Measurements from ENCODE around the gene RHOBTB3. TPM values are rescaled to one million over a fixed set of nuclear protein-coding genes. Genes with fewer than 3 reads are reported as not detected.

RHOBTB3 gene
- total RNA-seq, 4 donors from 2014 or later, result 16.7 to 39.4 (median 28.2) TPM

GRCh38 chr5:95730011-95730700, 980 bp upstream of the RHOBTB3 start:
- DNase-seq (ENCODE audit: low spot score in 2 of 2), result no peak
- WGBS, 2 donors, result 35 to 46% methylated on average over 11 of the region's 11 CpGs
- TF ChIP-seq, protein P1, sequence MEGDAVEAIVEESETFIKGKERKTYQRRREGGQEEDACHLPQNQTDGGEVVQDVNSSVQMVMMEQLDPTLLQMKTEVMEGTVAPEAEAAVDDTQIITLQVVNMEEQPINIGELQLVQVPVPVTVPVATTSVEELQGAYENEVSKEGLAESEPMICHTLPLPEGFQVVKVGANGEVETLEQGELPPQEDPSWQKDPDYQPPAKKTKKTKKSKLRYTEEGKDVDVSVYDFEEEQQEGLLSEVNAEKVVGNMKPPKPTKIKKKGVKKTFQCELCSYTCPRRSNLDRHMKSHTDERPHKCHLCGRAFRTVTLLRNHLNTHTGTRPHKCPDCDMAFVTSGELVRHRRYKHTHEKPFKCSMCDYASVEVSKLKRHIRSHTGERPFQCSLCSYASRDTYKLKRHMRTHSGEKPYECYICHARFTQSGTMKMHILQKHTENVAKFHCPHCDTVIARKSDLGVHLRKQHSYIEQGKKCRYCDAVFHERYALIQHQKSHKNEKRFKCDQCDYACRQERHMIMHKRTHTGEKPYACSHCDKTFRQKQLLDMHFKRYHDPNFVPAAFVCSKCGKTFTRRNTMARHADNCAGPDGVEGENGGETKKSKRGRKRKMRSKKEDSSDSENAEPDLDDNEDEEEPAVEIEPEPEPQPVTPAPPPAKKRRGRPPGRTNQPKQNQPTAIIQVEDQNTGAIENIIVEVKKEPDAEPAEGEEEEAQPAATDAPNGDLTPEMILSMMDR (IDR thresholded peaks at IDR 0.05), result no peak
- TF ChIP-seq POLR2A (IDR thresholded peaks at IDR 0.05), result no peak

GRCh38 chr5:95731571-95732554, 727 bp downstream of the RHOBTB3 start:
- peak; percentile 40 to 90 for DNase-seq (ENCODE audit: low spot score in 2 of 2)
- intact Hi-C loops (cut with DNase I; ENCODE audit: low total_unique reads), result no loop called here

More at GRCh38 chr5:95730011-95730700, 980 bp upstream of the RHOBTB3 start:
- intact Hi-C loops (cut with DNase I; ENCODE audit: low total_unique reads), result no loop called here
- no peak overlapping the region for H3K4me3 ChIP-seq (ENCODE audit: low read depth, poor library complexity, severe bottlenecking)

GRCh38 chr5:95733107-95733665, 2.0 kb downstream of the RHOBTB3 start:
- WGBS, 2 donors, result 65 to 76% methylated on average over 9 of the region's 9 CpGs
- no peak for TF ChIP-seq POLR2A (IDR thresholded peaks at IDR 0.05)
- no peak overlapping the region for H3K4me3 ChIP-seq (ENCODE audit: low read depth, poor library complexity, severe bottlenecking)
- no peak for DNase-seq (ENCODE audit: low spot score in 2 of 2)
- intact Hi-C loops (cut with DNase I; ENCODE audit: low total_unique reads), result no loop called here

More at GRCh38 chr5:95731571-95732554, 727 bp downstream of the RHOBTB3 start:
- H3K4me3 ChIP-seq (ENCODE audit: low read depth, poor library complexity, severe bottlenecking), result peak overlapping the region; percentile 88
- WGBS, 2 donors, result 4 to 6% methylated on average over 37 to 52 of the region's 64 CpGs
- TF ChIP-seq, protein P1 (IDR thresholded peaks at IDR 0.05), result no peak
- TF ChIP-seq POLR2A (IDR thresholded peaks at IDR 0.05), result no peak

DNA sequence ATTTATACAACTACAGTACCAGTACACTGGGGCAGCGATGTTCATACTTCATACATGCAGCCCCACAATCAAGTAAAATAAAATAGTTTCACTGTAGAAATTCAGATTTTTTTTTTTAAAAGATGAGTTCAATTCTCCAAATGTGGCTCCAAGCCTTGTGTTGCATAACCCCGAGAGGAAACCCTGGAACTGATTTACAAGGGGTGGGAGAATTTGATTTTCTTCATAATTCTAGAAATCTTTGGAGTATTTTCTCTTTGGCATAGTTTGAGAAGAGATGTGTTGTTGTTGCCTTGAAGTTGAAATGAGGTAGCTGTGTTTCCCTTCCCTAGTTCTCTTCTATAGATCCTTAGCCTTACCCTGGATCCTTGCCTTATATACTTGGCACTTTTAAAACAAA, 3.1 kb downstream of the RHOBTB3 start:
- H3K4me3 ChIP-seq (ENCODE audit: low read depth, poor library complexity, severe bottlenecking), result no peak overlapping the region
- 34 to 57% methylated on average over 2 of the region's 2 CpGs for WGBS, 2 donors
- intact Hi-C loops (cut with DNase I; ENCODE audit: low total_unique reads), result no loop called here
- TF ChIP-seq, protein P1 (IDR thresholded peaks at IDR 0.05), result no peak
- TF ChIP-seq POLR2A (IDR thresholded peaks at IDR 0.05), result no peak
- DNase-seq (ENCODE audit: low spot score in 2 of 2), result no peak

GRCh38 chr5:95734906-95735305, 3.8 kb downstream of the RHOBTB3 start:
- no peak overlapping the region for H3K4me3 ChIP-seq (ENCODE audit: low read depth, poor library complexity, severe bottlenecking)
- intact Hi-C loops (cut with DNase I; ENCODE audit: low total_unique reads), result no loop called here
- 39 to 57% methylated on average over 2 of the region's 2 CpGs for WGBS, 2 donors
- TF ChIP-seq POLR2A (IDR thresholded peaks at IDR 0.05), result no peak
- TF ChIP-seq, protein P1 (IDR thresholded peaks at IDR 0.05), result no peak
- no peak for DNase-seq (ENCODE audit: low spot score in 2 of 2)

DNA sequence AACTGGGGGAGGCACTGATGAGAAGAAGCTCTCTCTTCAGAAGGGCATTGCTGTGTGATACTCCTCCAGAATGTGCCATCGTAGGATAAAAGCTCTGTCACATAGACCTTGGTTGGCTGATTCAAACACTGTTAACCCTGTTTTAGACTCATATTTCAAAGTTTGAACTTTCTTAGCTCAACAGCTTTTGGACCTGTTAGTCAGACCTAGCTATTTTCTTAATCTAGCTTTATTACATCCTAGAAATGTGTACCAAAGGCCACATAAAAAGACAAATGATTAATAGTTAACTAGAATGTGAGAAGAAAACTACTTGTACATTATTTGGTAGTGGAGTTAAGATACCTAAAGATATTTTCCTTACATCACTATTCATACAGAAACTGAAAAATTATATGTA, 4.3 kb downstream of the RHOBTB3 start:
- whole genome bisulfite sequencing, 2 donors, result 42 to 60% methylated on average over 1 of the region's 1 CpG
- no peak for DNase-seq (ENCODE audit: low spot score in 2 of 2)
- TF ChIP-seq POLR2A (IDR thresholded peaks at IDR 0.05), result no peak
- TF ChIP-seq, protein P1 (IDR thresholded peaks at IDR 0.05), result no peak
- no peak overlapping the region for H3K4me3 ChIP-seq (ENCODE audit: low read depth, poor library complexity, severe bottlenecking)
- intact Hi-C loops (cut with DNase I; ENCODE audit: low total_unique reads), result no loop called here
